Measurements from ENCODE around the gene AK8.

Gene AK8

GRCh38 chr9:132877824-132878694, at the start of gene AK8:
Gene AK8 (minus strand): TSS chr9:132878284. CDS start chr9:132878255, 29 bp downstream.
- DNase-seq, result peak; percentile 71 to 81

GRCh38 chr9:132927704-132928103, 49.6 kb upstream of the AK8 start:
- DNase-seq, result no peak

- DNase-seq, result no peak
These were observed 45.3 kb upstream of the AK8 start for GRCh38 chr9:132923346-132923902.

GRCh38 chr9:132919614-132920268, 41.7 kb upstream of the AK8 start:
- no peak for DNase-seq

- no peak for DNase-seq
These were observed 36.8 kb upstream of the AK8 start for GRCh38 chr9:132914924-132915323.

GRCh38 chr9:132912131-132912530, 34.0 kb upstream of the AK8 start:
- DNase-seq, result no peak

- DNase-seq, result no peak
These were observed 32.3 kb upstream of the AK8 start for GRCh38 chr9:132910376-132910775.

- no peak for DNase-seq
These were observed 31.2 kb upstream of the AK8 start for GRCh38 chr9:132909311-132909710.

GRCh38 chr9:132908635-132909034, 30.6 kb upstream of the AK8 start:
- DNase-seq, result peak in 1 of 2 donors; percentile 55

- DNase-seq, result no peak
These were observed 27.6 kb upstream of the AK8 start for GRCh38 chr9:132905726-132906125.

GRCh38 chr9:132903574-132904492, 25.7 kb upstream of the AK8 start:
- no peak for DNase-seq

GRCh38 chr9:132901858-132902831, 24.1 kb upstream of the AK8 start:
- peak; percentile 83 to 86 for DNase-seq

GRCh38 chr9:132898051-132898450, 20.0 kb upstream of the AK8 start:
- DNase-seq, result no peak

GRCh38 chr9:132896906-132897305, 18.8 kb upstream of the AK8 start:
- DNase-seq, result no peak

- DNase-seq, result no peak
These were observed 18.2 kb upstream of the AK8 start for GRCh38 chr9:132896264-132896663.

GRCh38 chr9:132894862-132895835, 17.1 kb upstream of the AK8 start:
- no peak for DNase-seq

- DNase-seq, result no peak
These were observed 16.3 kb upstream of the AK8 start for GRCh38 chr9:132894346-132894745.

GRCh38 chr9:132892400-132892799, 14.3 kb upstream of the AK8 start:
- DNase-seq, result no peak

- no peak for DNase-seq
These were observed 10.1 kb upstream of the AK8 start for GRCh38 chr9:132888151-132888550.

Data from CD4-positive, alpha-beta T cell treated with Interferon alpha-2 for 1 hour (primary cell).